Stimulated activated CD8-positive, alpha-beta memory T cell treated with anti-CD3 and anti-CD28 coated beads, Interleukin-7, amount 100 ng/mL, for 48 hours (primary cell): ENCODE results near the gene CCDC57.
A peak's percentile ranks its signal among the peaks of the same experiment; 100 is the strongest.
"Not testable (repeated sequence)": the region's sequence is repeated elsewhere in the genome, so short reads cannot be mapped to it uniquely, and the experiment has no call there.

Source experiments
- DNase-seq, 2 donors: peaks; one replicate each; pipeline ENCODE4 v3.0.0-alpha.2; 2020; ENCODE audit warnings: low read depth in 1 of 2; ENCODE audit errors: extremely low read depth in 1 of 2

Gene CCDC57, protein sequence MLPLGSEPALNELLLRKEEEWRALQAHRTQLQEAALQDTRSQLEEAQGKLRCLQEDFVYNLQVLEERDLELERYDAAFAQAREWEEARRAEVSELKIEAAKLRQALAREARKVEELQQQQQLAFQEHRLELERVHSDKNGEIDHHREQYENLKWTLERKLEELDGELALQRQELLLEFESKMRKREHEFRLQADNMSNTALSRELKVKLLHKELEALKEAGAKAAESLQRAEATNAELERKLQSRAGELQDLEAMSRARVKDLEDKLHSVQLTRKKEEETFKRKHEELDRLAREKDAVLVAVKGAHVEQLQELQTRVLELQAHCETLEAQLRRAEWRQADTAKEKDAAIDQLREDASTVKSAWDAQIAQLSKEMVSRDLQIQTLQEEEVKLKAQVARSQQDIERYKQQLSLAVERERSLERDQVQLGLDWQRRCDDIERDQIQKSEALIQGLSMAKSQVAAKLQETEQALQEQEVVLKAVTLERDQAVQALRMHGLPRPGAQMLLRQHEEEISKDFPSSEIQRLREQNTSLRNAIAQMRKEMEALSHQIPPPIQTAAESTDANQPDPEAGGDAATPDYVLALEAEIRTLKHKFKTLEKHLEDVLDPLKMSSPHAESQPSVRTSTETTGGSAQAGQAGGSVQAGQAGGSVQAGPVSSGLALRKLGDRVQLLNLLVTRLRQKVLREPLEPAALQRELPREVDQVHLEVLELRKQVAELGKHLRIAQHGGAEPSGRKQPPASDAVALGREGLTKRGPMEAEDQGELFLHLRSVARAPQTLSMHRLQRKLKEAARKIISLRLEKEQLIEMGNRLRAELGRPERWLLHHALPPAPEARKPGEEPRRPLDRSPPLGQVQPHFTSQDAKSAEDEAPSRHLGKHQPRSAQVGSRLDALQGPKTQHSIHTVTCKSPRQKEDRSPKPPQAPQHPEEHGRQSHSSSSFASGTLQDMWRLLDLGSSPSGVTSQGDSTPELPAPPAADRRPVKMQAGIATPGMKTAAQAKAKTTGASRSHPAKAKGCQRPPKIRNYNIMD

DNA sequence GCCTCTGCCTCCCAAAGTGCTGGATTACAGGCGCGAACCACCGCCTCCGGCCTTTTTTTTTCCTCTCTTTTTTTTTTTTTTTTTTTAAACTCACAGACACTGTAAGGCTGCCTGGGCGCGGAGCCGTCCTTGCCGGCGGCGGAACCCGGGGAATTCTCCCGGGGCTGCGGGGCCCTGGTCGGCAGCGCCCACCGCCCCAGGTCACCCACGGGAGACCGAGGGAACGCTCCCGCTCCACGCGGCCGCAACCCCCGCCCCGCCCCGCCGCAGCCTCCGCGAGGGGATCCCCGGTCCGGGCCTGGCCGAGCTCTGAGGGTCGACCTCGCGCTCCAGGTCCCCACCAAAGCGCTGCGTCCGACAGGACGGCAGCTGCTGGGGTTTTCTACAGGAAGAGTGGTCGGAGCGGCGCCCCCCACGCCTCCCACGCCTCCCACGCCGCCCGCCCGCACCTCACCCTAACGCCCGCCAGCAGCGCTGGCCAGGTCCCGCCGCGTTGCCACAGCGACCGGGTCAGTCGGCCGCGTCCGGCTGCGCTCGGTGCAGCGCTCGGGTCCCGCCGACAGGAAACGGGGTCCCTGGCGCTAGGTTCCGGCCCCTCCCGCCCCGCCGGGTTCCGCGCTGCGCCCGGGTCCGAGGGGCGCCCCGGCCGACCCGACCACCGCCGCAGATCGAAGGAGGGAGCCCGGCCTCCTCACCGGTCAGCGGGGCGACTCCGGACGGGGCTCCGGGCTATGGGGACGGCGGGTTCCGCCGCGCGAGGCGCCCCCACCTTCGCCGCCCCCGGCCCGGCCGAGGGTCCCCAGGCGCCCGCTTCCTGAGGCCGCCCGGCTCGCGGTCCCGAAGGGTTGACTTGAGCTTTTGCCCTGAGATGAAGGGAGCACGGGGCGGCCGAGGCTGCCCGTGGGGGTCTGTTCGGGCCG, at the start of gene CCDC57:
CCDC57 (minus strand) TSS at position 512 of the 920 bp plus-strand sequence. CDS start 10,898 bp downstream, outside the sequence.
- DNase-seq, result peak; percentile 60 to 68

DNA sequence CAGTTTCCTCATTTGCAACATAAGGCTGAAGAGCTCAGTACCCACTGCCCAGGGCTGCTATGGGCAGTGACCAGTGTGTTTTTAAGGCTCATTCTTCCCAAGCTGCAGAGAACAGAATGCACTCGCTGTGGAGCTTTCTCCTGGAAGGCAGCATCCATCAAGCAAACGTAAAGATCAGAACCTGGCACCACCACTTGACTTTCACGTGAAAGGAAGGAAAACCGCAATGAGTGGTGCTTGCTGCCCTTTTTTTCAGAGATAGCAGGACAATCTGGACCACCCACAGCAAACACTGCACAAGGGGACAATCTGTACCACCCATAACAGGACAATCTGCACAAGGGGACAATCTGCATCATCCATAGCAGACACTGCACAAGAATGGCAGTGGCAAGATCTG, 49.7 kb upstream of the CCDC57 start:
- DNase-seq, result no peak

DNA sequence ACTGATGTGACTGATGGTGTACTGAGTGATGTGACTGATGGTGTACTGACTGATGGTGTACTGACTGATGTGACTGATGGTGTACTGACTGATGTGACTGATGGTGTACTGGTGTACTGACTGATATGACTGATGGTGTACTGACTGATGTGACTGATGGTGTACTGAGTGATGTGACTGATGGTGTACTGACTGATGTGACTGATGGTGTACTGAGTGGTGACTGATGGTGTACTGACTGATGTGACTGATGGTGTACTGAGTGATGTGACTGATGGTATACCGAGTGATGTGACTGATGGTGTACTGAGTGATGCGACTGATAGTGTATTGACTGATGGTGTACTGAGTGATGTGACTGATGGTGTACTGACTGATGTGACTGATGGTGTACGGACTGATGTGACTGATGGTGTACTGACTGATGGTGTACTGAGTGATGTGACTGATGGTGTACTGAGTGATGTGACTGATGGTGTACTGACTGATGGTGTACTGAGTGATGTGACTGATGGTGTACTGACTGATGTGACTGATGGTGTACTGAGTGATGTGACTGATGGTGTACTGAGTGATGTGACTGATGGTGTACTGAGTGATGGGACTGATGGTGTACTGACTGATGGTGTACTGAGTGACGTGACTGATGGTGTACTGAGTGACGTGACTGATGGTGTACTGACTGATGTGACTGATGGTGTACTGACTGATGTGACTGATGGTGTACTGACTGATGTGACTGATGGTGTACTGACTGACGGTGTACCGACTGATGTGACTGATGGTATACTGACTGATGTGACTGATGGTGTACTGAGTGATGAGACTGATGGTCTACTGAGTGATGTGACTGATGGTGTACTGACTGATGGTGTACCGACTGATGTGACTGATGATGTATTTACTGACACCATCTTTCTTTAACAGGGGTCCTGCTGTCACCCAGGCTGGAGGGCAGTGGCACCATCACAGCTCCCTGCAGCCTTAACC, 47.6 kb upstream of the CCDC57 start:
- DNase-seq, result not testable (repeated sequence)

DNA sequence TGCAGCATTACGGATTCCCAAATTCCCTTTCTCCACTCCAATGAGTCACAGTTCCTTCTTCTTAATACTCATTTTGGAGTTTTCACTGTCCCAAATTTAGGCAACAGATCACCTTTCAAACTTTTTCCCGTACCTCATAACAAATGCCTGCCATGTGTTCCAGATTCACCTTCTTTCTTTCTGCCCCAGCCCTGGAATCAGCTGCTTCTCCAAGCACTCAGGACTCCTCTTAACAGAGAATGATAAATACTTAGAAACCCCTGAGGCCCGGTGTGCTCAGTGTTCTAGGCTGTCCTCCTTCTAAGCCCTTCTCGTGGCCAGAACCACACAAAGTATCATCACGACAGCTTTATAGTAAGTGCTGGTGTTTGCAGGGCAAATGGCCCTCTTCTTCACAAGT, 45.9 kb upstream of the CCDC57 start:
- DNase-seq, result no peak

DNA sequence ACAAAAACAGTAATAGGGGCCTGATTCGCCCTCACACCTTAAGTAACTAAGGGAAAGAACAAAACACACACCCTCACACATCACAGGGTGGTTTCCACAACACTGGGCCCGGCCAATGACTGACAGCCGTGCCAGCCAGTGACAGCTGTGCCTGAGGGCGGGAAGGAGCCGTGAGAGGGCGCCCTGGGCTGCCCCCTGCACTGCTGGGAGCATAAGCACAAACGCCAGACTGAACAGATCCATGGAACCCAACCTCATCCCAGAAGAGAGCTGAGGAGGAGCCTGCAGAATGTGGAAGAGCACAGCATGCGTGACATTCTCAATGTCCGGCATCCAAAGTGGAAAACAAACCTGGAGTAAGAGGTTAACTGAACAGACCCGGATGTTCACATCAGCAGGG, 44.8 kb upstream of the CCDC57 start:
- peak; percentile 39 to 62 for DNase-seq

DNA sequence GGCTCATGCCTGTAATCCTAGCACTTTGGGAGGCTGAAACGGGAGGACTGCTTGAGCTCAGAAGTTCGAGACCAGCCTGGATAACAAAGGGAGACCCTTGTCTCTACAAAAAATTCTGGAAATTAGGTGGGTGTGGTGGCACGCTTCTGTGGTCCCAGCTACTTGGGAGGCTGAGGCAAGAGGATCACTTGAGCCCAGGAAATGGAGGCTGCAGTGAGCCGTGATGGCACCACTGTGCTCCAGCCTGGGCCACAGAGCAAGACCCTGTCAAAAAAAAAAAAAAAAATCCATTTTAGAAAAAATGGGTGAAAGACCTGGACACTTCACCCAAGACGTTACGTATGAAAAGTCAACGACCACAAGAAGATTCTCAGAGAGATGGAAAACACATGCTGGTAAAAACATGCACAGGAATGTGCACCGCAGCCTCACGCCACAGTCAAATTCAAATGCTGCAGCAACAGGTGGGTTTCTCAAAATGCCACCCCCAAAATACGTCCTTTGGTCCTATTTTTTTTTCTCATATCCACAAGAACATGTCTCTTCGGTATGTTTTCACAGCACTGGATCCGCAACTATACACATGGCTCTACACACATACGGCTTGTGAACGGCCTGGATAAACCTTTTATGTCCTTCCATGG, 43.7 kb upstream of the CCDC57 start:
- no peak for DNase-seq

DNA sequence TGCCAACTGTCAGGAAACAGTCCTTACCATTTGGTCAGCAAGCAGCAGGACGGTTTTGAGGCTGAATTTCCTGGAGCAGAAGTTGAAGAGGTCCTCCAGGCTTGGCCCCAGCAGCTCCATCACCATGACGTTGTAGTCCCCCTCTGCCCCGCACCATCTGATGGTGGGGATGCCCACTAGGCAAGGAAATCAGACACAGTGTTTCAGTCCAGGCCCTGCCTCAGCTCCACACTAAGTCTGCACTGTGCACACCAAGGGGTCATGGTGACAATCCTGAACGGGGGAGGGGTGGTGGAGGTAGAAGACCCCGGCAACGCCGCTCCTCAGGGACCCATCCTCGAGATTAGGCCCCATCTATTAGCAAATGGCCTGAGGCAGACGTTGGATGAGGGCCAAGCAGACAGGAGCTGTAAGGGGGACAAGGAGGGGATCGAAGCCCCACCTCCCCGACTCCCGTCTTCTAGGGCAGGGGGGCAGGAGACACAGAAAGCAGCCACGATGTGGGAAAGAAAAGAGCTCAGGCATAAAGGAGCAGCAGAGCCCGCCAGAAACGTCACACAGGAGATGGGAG, 42.8 kb upstream of the CCDC57 start:
- DNase-seq, result no peak

DNA sequence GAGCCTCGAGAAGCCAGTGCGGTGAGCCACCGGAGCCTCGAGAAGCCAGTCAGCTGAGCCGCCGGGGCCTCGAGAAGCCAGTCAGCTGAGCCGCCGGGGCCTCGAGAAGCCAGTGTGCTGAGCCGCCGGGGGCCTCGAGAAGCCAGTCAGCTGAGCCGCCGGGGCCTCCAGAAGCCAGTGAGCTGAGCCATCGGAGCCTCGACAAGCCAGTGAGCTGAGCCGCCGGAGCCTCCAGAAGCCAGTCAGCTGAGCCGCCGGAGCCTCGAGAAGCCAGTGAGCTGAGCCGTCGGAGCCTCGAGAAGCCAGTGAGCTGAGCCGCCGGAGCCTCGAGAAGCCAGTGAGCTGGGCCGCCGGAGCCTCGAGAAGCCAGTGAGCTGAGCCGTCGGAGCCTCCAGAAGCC, 42.1 kb upstream of the CCDC57 start:
- not testable (repeated sequence) for DNase-seq

DNA sequence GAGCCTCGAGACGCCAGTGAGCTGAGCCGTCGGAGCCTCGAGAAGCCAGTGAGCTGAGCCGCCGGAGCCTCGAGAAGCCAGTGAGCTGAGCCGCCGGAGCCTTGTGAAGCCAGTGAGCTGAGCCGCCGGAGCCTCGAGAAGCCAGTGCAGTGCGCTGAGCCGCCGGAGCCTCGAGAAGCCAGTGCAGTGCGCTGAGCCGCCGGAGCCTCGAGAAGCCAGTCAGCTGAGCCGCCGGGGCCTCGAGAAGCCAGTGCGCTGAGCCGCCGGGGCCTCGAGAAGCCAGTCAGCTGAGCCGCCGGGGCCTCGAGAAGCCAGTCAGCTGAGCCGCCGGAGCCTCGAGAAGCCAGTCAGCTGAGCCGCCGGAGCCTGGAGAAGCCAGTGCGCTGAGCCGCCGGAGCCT, 41.5 kb upstream of the CCDC57 start:
- not testable (repeated sequence) for DNase-seq

DNA sequence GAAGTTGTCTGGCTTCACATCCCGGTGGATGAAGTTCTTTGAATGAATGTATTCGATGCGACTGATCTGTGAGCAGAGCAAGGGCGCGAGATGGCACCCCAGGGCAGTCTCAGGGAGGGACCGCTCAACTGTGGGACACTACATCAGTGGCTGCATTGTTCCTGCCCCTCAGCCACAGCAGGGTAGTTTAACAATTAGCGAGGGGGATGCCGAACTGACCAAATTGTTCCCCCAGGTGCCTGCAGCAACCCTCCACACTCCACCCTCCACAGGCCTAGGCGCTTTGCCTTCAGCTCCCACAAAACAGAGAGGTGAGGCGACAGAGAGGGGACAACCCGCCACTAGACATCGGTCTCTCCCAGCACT, 40.5 kb upstream of the CCDC57 start:
- DNase-seq, result no peak

DNA sequence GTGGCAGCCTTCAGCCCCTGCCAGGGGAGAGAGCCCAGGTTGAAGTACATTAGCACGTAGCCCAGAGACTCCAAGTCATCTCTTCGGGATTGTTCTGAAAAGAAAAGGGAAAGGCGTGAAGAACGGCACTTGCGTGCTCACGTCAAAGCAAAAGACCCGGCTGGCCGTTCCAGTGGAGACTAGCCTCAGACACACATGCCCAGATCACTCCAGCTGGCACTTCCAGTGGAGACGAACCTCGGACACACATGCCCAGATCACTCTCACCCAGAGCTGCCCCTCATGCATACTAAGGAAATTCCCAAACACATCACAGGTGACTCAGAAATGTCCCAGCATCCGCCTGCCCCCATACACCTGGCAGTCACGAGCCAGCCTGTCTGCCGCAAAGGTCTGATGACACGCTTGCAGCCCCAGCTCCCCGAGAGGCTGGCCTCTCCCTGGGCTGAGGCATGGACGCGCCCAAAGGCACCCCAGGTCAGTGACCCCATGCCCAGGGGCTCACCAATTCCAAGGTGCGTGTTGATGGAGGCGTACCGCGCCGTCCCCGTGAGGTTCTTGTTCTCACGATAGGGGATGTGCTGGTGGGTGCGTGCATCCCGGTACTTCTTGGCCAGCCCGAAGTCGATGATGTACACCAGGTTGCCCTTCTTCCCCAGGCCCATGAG, 40.0 kb upstream of the CCDC57 start:
- no peak for DNase-seq

DNA sequence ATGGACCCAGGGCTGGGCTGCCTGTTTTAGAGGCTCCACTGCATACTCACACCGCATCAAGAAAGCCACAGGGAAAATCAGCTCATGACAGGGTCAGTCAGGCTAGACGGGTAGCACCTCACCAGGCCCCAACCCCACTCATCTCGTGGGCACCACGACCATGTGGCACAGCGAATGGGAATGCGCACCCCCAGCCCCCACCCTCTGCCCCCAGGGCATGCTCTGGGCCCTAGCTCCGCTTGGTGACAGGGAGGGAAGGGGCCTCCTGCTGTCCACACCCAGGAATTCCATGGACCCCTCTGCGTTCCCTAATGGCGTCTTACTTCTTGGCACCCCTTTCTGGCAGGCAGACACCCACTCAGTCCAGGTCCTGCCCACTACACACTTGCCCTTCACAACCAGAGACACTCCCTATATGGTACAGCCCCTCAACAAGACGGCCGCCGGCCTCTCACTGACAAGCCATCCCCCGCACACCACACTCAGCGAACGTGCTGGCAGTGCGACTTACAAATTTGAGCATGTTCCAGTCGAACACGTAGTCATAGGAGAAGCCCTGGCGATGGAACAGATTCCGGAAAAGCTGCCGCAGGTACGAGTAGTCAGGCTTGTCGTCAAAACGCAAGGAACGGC, 38.3 kb upstream of the CCDC57 start:
- no peak for DNase-seq

DNA sequence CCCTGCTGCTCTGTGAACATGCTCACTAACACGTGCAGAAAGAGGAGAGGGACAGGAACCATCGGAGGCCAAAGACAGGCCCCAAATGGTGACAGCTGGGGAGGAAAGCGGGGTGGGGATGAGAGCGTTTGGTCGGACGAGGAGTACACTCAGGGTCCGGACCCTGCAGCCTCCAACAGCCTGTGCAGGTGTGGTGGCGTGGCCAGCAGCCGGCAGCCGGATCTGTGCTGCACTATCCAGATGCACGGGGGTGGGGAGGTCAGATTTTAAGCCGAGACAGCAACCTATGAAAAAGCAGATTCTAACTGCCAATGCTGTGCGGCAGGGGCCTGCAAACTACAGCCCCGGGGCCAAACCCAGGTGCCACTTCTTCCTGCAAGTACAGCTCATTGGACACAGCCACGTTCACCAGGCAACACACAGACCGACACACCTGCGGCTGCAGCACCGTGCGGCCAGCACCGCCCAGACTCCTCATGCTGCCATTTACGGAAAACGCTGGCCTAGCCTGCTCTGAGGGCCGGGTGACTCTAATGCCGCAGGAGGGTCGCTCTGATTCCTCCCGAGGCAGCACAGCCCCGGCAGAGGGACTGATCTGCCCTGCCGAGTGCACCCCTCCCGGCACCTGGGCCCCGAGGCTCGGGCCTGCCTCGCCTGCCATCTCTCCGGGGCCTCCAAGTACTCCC, 37.4 kb upstream of the CCDC57 start:
- no peak for DNase-seq

DNA sequence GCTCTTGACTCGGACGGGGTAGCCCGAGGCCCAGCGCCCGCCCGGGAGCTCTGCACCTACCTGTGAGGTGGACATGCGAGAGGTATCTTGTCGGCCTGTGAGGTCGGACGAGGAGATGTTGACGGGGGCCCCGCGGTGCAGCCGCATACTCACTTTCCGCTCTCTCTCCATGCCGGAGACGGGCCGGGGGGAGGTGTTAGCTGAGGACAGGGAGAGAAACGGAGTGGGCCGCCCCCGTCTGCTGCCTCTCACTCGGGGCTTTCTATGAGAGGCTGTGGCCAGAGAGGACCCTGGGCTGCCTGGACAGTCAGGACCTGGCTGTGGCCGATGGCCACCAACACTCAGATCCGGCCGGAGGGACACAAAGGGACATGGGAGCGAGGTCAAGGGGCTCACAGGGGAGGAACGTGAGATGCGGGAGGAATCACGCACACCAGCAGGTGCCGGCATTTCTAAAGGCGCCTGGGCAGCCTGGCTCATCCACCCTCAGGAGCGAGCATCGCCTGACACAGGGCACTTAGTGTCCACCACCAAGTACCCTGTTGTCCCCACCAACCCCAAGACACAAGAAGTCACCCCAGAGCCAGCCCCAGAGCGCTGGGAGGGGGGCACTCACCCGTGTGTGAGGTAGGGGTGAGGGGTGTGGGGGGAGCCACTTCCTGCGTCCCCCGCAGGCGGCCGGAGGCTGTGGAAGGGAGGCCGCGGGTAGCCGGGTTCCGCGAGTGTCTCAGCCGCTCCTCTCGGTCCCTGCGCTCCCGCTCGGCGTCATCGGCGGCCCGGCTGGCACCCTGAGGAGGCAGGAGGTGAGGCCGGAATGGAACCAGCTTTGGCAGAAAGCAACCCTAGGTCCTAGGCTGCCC, 36.4 kb upstream of the CCDC57 start:
- DNase-seq, result no peak

DNA sequence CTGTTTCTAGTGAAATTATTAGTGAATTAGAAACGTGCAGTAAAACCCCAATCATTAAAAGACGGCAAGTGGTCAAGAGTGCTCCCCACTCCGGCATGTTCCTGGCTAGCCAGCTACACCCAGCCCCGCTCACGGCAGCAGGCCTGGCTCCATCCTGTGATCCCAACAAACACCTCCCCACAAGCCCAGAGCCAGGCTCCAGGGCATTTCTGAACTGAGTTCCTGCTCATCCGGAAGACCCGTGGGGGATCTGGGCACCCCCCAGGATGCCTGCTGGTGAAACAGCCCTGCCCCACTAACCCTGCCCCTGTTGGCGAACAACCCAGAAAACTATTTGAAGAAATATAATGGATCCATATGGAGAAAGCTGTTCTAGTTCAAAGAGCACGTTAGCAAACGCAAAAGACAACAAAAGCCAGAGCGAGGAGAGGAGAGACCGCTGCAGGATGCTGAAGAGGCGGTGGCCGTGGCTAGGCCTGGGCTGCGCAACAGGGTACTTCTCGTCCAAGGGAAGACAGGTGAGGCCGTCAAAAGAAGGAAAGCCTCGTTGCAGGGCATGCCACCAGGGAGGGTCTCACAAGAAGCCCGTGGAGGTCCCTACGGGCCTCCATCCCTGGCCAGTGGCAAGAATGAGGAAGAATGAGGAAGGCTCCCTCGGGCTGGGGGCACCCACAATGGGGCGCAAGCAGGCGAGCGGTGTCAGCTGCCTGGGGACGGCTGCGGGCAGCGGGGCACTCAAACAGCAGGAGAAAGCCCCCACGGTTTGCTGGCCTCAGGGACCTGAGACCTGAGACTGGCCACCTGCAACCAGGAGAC, 35.4 kb upstream of the CCDC57 start:
- no peak for DNase-seq
